Astrocyte (in vitro differentiated cells and primary cell): ENCODE results near the gene UVRAG. TPM values are rescaled to one million over a fixed set of nuclear protein-coding genes. Genes with fewer than 3 reads are reported as not detected.

Experiments
- DNase-seq: peaks from one replicate; pipeline ENCODE4 v3.0.0-alpha.2; 2010; ENCODE audit warnings: low read depth
- FAIRE-seq: peaks from 2 replicates; lab custom pipeline; 2011; peaks lifted over from hg19 to GRCh38; lab: Jason Lieb, UNC
- H2AFZ ChIP-seq: 2 replicates; pipeline ENCODE4 v1.6.0; 2012; ENCODE audit warnings: low read depth, low read length, inconsistent platforms
- H3K27ac ChIP-seq: 2 replicates; pipeline ENCODE4 v1.5.1; 2011; ENCODE audit warnings: low read depth, low read length, inconsistent platforms
- H3K27me3 ChIP-seq: 2 replicates; pipeline ENCODE4 v1.6.0; 2011; ENCODE audit warnings: low read length, inconsistent platforms; ENCODE audit not compliant: insufficient read depth
- H3K36me3 ChIP-seq: 2 replicates; pipeline ENCODE4 v1.5.1; 2011; ENCODE audit warnings: low read length, inconsistent platforms; ENCODE audit not compliant: insufficient read depth
- H3K4me1 ChIP-seq: 2 replicates; pipeline ENCODE4 v1.5.1; 2011; ENCODE audit warnings: low read length, inconsistent platforms; ENCODE audit not compliant: insufficient read depth
- H3K4me2 ChIP-seq: 2 replicates; pipeline ENCODE4 v1.6.0; 2012; ENCODE audit warnings: low read length, inconsistent platforms
- H3K4me3 ChIP-seq: 2 replicates; pipeline ENCODE4 v1.5.1; 2011; ENCODE audit warnings: low read depth, mild to moderate bottlenecking, low read length, inconsistent platforms; ENCODE audit not compliant: insufficient read depth
- H3K79me2 ChIP-seq: 2 replicates; pipeline ENCODE4 v1.6.0; 2012; ENCODE audit warnings: mild to moderate bottlenecking, low read length, inconsistent platforms; ENCODE audit not compliant: insufficient read depth
- H3K9ac ChIP-seq: 2 replicates; pipeline ENCODE4 v1.6.0; 2012; ENCODE audit warnings: mild to moderate bottlenecking, low read length, inconsistent platforms
- H3K9me3 ChIP-seq: 2 replicates; pipeline ENCODE4 v1.5.1; 2012; ENCODE audit warnings: low read depth, mild to moderate bottlenecking, low read length, inconsistent platforms; ENCODE audit not compliant: insufficient read depth
- H4K20me1 ChIP-seq: 2 replicates; pipeline ENCODE4 v1.6.0; 2012; ENCODE audit warnings: low read length, inconsistent platforms; ENCODE audit not compliant: insufficient read depth
- H3K27ac Mint-ChIP-seq: one replicate; pipeline ENCODE4 v1.8.0; 2021; ENCODE audit warnings: mild to moderate bottlenecking, mixed read lengths; ENCODE audit not compliant: unreplicated experiment
- H3K27me3 Mint-ChIP-seq: one replicate; pipeline ENCODE4 v1.8.0; 2021; ENCODE audit warnings: low read depth, mixed read lengths; ENCODE audit not compliant: unreplicated experiment
- H3K36me3 Mint-ChIP-seq: one replicate; pipeline ENCODE4 v1.8.0; 2021; ENCODE audit warnings: low read depth, mixed read lengths; ENCODE audit not compliant: unreplicated experiment
- H3K4me1 Mint-ChIP-seq: one replicate; pipeline ENCODE4 v1.8.0; 2021; ENCODE audit warnings: low read depth, mixed read lengths; ENCODE audit not compliant: unreplicated experiment
- H3K4me3 Mint-ChIP-seq: one replicate; pipeline ENCODE4 v1.8.0; 2021; ENCODE audit warnings: mild to moderate bottlenecking, moderate library complexity, mixed read lengths; ENCODE audit not compliant: unreplicated experiment
- H3K9me3 Mint-ChIP-seq: one replicate; pipeline ENCODE4 v1.8.0; 2021; ENCODE audit warnings: mild to moderate bottlenecking, mixed read lengths; ENCODE audit not compliant: unreplicated experiment
- CTCF ChIP-seq: IDR thresholded peaks from 2 replicates; pipeline ENCODE4 v1.5.1; 2011; ENCODE audit warnings: low read depth, mild to moderate bottlenecking, inconsistent platforms, low read length, moderate library complexity; ENCODE audit not compliant: insufficient read depth
- EZH2 ChIP-seq: IDR thresholded peaks from 2 replicates; pipeline ENCODE4 v1.6.1; 2012; ENCODE audit warnings: mild to moderate bottlenecking, low read length, inconsistent platforms; ENCODE audit not compliant: insufficient read depth
- total RNA-seq: library from RNA; stranded (reverse); gene quantifications from 2 replicates; pipeline ENCODE4 v1.2.1, GENCODE V29; 2021

Gene UVRAG
- total RNA-seq, 1 donor from 2014 or later = 15.3 TPM

- Histone ChIP-seq H3K4me2 (no peak overlapping the region), H3K9ac (no peak overlapping the region), H3K9me3 (no peaks in the 10 kb centered on the region), H3K4me3 (no peak overlapping the region), H3K27me3 (no peaks in the 10 kb centered on the region), H4K20me1 (no peaks in the 10 kb centered on the region), H3K79me2 (no peaks in the 10 kb centered on the region), H3K27ac (no peak overlapping the region), H2AFZ (no peak overlapping the region), H3K4me1 (no peaks in the 10 kb centered on the region), H3K36me3 (no peaks in the 10 kb centered on the region)
- Mint-ChIP-seq H3K27ac (no peak overlapping the region), H3K27me3 (peaks cover 26% of the 10 kb centered on the region), H3K36me3 (no peaks in the 10 kb centered on the region), H3K4me3 (no peak overlapping the region), H3K9me3 (peaks cover 2% of the 10 kb centered on the region), H3K4me1 (no peaks in the 10 kb centered on the region)
- DNase-seq (no peak), FAIRE-seq (no peak)
- no peak for TF ChIP-seq EZH2
- TF ChIP-seq CTCF = no peak
These were observed 29.8 kb upstream of the UVRAG start for GRCh38 chr11:75785187-75785586.

GRCh38 chr11:75786101-75786736 lies 28.8 kb upstream of the UVRAG start:
- no peaks in the 10 kb centered on the region for H3K36me3 ChIP-seq
- H4K20me1 ChIP-seq = no peaks in the 10 kb centered on the region
- TF ChIP-seq CTCF = no peak
- no peak for TF ChIP-seq EZH2
- no peak overlapping the region for H3K27ac ChIP-seq
- H3K9ac ChIP-seq = no peak overlapping the region
- no peaks in the 10 kb centered on the region for H3K79me2 ChIP-seq
- no peaks in the 10 kb centered on the region for H3K27me3 ChIP-seq
- H2AFZ ChIP-seq = no peak overlapping the region
- peaks cover 29% of the 10 kb centered on the region for H3K27me3 Mint-ChIP-seq
- no peak overlapping the region for H3K27ac Mint-ChIP-seq
- DNase-seq (no peak), FAIRE-seq (no peak)
- no peaks in the 10 kb centered on the region for H3K9me3 ChIP-seq
- H3K36me3 Mint-ChIP-seq = no peaks in the 10 kb centered on the region
- H3K4me3 ChIP-seq = no peak overlapping the region
- no peak overlapping the region for H3K4me3 Mint-ChIP-seq
- H3K4me1 Mint-ChIP-seq = no peaks in the 10 kb centered on the region
- peaks cover 2% of the 10 kb centered on the region for H3K9me3 Mint-ChIP-seq
- H3K4me2 ChIP-seq = no peak overlapping the region
- H3K4me1 ChIP-seq = no peaks in the 10 kb centered on the region

- DNase-seq (no peak), FAIRE-seq (no peak)
- no peaks in the 10 kb centered on the region for H3K36me3 Mint-ChIP-seq
- no peak overlapping the region for H3K27ac Mint-ChIP-seq
- Histone ChIP-seq H3K4me2 (no peak overlapping the region), H2AFZ (no peak overlapping the region), H3K9me3 (no peaks in the 10 kb centered on the region), H3K4me1 (no peaks in the 10 kb centered on the region), H3K79me2 (no peaks in the 10 kb centered on the region), H3K9ac (no peak overlapping the region), H3K4me3 (no peak overlapping the region), H4K20me1 (no peaks in the 10 kb centered on the region), H3K27ac (no peak overlapping the region), H3K36me3 (no peaks in the 10 kb centered on the region), H3K27me3 (no peaks in the 10 kb centered on the region)
- TF ChIP-seq EZH2 (no peak), CTCF (no peak)
- no peak overlapping the region for H3K4me3 Mint-ChIP-seq
- peaks cover 41% of the 10 kb centered on the region for H3K27me3 Mint-ChIP-seq
- H3K9me3 Mint-ChIP-seq = peaks cover 2% of the 10 kb centered on the region
- no peaks in the 10 kb centered on the region for H3K4me1 Mint-ChIP-seq
These were observed 25.5 kb upstream of the UVRAG start for GRCh38 chr11:75789521-75789920.
